ENCODE measurements around the gene SMIM33.
"Not testable (repeated sequence)": the region's sequence is repeated elsewhere in the genome, so short reads cannot be mapped to it uniquely, and the experiment has no call there.

SMIM33 gene

GRCh38 chr5:139431706-139432105, 39.1 kb upstream of the SMIM33 start:
- Histone ChIP-seq H3K36me3 (peaks cover 7% of the 10 kb centered on the region), H3K9me3 (ENCODE audit: severe bottlenecking) (no peaks in the 10 kb centered on the region), H3K27ac (no peak overlapping the region), H3K27me3 (ENCODE audit: insufficient read depth, low read depth, severe bottlenecking) (no peaks in the 10 kb centered on the region), H3K4me3 (ENCODE audit: low read depth, low read length) (no peak overlapping the region)
- no peak for DNase-seq
- TF ChIP-seq, protein P1, sequence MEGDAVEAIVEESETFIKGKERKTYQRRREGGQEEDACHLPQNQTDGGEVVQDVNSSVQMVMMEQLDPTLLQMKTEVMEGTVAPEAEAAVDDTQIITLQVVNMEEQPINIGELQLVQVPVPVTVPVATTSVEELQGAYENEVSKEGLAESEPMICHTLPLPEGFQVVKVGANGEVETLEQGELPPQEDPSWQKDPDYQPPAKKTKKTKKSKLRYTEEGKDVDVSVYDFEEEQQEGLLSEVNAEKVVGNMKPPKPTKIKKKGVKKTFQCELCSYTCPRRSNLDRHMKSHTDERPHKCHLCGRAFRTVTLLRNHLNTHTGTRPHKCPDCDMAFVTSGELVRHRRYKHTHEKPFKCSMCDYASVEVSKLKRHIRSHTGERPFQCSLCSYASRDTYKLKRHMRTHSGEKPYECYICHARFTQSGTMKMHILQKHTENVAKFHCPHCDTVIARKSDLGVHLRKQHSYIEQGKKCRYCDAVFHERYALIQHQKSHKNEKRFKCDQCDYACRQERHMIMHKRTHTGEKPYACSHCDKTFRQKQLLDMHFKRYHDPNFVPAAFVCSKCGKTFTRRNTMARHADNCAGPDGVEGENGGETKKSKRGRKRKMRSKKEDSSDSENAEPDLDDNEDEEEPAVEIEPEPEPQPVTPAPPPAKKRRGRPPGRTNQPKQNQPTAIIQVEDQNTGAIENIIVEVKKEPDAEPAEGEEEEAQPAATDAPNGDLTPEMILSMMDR (IDR thresholded peaks at IDR 0.05; ENCODE audit: low read depth, low read length), result no peak

DNA sequence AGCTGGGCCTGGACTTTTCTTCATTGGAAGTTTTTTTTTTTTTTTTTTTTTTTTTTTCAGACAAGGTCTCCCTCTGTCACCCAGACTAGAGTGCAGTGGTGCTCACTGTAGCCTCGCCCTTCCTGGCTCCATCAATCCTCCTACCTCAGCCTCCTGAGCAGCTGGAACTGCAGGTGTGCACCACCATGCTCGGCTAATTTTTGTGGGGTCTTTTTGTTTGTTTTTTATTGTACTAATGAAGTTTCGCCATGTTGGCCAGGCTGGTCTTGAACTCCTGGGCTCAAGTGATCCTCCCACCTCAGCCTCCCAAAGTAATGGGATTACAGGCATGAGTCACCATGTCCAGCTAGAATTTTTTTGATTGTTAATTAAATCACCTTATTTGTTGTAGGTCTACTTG, 35.1 kb upstream of the SMIM33 start:
- DNase-seq, result no peak
- H3K27me3 ChIP-seq (ENCODE audit: insufficient read depth, low read depth, severe bottlenecking), result no peaks in the 10 kb centered on the region
- TF ChIP-seq, protein P1 (IDR thresholded peaks at IDR 0.05; ENCODE audit: low read depth, low read length), result no peak
- no peak overlapping the region for H3K4me3 ChIP-seq (ENCODE audit: low read depth, low read length)
- no peak overlapping the region for H3K27ac ChIP-seq
- H3K36me3 ChIP-seq, result peaks cover 13% of the 10 kb centered on the region
- no peaks in the 10 kb centered on the region for H3K9me3 ChIP-seq (ENCODE audit: severe bottlenecking)

- H3K4me3 ChIP-seq (ENCODE audit: low read depth, low read length), result peak overlapping the region; percentile 78
- TF ChIP-seq, protein P1 (IDR thresholded peaks at IDR 0.05; ENCODE audit: low read depth, low read length), result no peak
- no peaks in the 10 kb centered on the region for H3K27me3 ChIP-seq (ENCODE audit: insufficient read depth, low read depth, severe bottlenecking)
- H3K36me3 ChIP-seq, result peaks cover 13% of the 10 kb centered on the region
- no peaks in the 10 kb centered on the region for H3K9me3 ChIP-seq (ENCODE audit: severe bottlenecking)
- H3K27ac ChIP-seq, result no peak overlapping the region; the same call in 1 of the 2 replicates
- no peak for DNase-seq
These were observed 32.1 kb upstream of the SMIM33 start for GRCh38 chr5:139438707-139439012.

GRCh38 chr5:139439013-139439903, 31.5 kb upstream of the SMIM33 start, which contains the start of gene DNAJC18:
Gene DNAJC18 (minus strand): TSS chr5:139439525. CDS start chr5:139439445, 80 bp downstream.
- Histone ChIP-seq H3K36me3 (peaks cover 13% of the 10 kb centered on the region), H3K27ac (peak within 1 kb of the TSS; percentile 85), H3K4me3 (ENCODE audit: low read depth, low read length) (peak within 1 kb of the TSS; percentile 78), H3K27me3 (ENCODE audit: insufficient read depth, low read depth, severe bottlenecking) (no peaks in the 10 kb centered on the region), H3K9me3 (ENCODE audit: severe bottlenecking) (no peaks in the 10 kb centered on the region)
- peak; percentile 95 for DNase-seq
- TF ChIP-seq, protein P1 (IDR thresholded peaks at IDR 0.05; ENCODE audit: low read depth, low read length), result no peak

DNA sequence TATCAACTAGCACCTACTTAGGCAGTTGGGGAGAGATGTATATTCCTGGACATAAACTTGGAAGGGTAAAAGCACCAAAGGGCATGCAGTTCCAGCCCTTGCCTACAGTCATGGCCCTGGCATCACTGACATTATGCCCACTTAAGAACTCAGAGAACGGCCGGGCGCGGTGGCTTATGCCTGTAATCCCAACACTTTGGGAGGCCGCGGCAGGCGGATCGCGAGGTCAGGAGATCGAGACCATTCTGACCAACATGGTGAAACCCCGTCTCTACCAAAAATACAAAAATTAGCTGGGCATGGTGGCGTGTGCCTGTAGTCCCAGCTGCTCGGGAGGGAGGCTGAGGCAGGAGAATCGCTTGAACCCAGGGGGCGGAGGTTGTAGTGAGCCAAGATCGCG, 30.4 kb upstream of the SMIM33 start:
- H3K27me3 ChIP-seq (ENCODE audit: insufficient read depth, low read depth, severe bottlenecking); H3K27ac ChIP-seq; H3K36me3 ChIP-seq; H3K9me3 ChIP-seq (ENCODE audit: severe bottlenecking); DNase-seq; H3K4me3 ChIP-seq (ENCODE audit: low read depth, low read length): not testable (repeated sequence)

GRCh38 chr5:139443831-139444453, 26.9 kb upstream of the SMIM33 start:
- DNase-seq, result no peak
- TF ChIP-seq, protein P1 (IDR thresholded peaks at IDR 0.05; ENCODE audit: low read depth, low read length), result no peak
- H3K9me3 ChIP-seq (ENCODE audit: severe bottlenecking), result no peaks in the 10 kb centered on the region
- H3K4me3 ChIP-seq (ENCODE audit: low read depth, low read length), result no peak overlapping the region
- H3K27ac ChIP-seq, result no peak overlapping the region
- H3K36me3 ChIP-seq, result no peaks in the 10 kb centered on the region
- no peaks in the 10 kb centered on the region for H3K27me3 ChIP-seq (ENCODE audit: insufficient read depth, low read depth, severe bottlenecking)
